ENCODE results near the gene RIOK1. TPM values are rescaled to one million over a fixed set of nuclear protein-coding genes. Genes with fewer than 3 reads are reported as not detected.

Gene RIOK1
- total RNA-seq, 1 donor from 2014 or later: 28.5 TPM

DNA sequence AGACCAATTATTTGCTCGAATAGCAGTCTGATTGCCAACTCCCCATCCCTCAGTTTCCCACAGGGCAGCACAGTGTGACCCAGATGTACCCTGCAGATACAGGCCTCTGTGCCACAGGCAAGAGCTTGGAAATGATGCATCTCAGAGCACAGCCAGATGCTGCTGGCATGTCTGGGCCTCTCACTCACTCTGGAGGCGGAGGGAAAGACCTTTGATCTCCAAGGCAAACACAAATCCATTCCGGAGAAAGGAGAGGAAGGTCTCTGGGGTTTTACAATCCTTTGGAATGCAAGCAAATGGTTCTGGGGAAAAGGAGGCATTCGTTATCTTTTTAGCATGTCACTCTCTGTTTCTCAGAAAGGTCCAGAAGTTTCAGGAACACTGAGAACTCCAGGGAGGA, 74.2 kb downstream of the RIOK1 start:
- no peak for DNase-seq (ENCODE audit: low spot score, unreplicated experiment)
- H3K27me3 Mint-ChIP-seq: no peaks in the 10 kb centered on the region
- H3K9me3 Mint-ChIP-seq (ENCODE audit: low read depth): peaks cover 3% of the 10 kb centered on the region
- H3K4me3 Mint-ChIP-seq (ENCODE audit: low read depth): peak overlapping the region; percentile 11
- TF ChIP-seq, protein P1, sequence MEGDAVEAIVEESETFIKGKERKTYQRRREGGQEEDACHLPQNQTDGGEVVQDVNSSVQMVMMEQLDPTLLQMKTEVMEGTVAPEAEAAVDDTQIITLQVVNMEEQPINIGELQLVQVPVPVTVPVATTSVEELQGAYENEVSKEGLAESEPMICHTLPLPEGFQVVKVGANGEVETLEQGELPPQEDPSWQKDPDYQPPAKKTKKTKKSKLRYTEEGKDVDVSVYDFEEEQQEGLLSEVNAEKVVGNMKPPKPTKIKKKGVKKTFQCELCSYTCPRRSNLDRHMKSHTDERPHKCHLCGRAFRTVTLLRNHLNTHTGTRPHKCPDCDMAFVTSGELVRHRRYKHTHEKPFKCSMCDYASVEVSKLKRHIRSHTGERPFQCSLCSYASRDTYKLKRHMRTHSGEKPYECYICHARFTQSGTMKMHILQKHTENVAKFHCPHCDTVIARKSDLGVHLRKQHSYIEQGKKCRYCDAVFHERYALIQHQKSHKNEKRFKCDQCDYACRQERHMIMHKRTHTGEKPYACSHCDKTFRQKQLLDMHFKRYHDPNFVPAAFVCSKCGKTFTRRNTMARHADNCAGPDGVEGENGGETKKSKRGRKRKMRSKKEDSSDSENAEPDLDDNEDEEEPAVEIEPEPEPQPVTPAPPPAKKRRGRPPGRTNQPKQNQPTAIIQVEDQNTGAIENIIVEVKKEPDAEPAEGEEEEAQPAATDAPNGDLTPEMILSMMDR (IDR thresholded peaks at IDR 0.05; ENCODE audit: unreplicated experiment): no peak
- H3K27ac Mint-ChIP-seq: peak overlapping the region; percentile 56
- peaks cover 47% of the 10 kb centered on the region for H3K4me1 Mint-ChIP-seq (ENCODE audit: low read depth)
- peaks cover 2% of the 10 kb centered on the region for H3K36me3 Mint-ChIP-seq (ENCODE audit: insufficient read depth)

DNA sequence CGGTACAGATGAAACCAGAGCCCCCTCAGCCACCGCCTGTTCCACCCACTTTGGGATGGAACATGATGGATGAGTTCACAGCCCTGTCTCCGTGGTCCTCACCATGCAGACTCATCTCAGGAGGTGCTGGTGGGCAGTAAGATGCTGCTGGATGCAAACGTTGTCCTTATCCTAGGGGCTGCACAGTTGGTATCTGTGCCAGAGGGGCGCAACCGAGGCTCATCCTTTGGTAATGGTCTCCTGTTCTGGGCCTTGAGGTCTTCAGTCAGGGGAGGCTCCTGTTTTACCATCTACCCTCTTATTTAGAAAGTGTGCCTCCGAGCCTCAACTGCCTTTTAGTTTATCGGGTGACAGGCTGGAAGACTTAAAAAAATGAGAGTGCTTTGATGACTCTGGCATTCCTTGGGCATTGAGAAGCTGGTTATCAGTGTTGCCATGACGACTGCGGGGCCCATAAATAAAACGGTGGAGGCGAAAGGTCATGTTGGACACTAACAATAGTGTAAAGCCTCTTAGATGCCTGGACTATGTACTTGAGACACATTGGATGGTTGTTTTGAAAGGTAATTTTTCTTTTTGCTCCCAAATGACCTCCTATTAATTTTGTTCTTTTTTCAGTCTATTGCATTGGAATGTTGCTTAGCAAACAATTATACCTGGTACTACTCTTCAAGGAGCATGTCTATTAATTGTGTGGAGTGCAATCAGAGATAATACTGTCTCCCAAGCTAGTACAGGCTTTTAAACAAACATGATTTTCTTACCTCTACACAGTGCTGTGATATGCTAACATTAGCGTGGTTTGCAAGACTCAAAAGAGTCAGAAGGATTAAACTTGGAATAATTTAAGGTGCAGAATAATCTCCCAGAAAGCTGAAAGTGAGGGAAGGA, 77.6 kb downstream of the RIOK1 start:
- Mint-ChIP-seq H3K27ac (peak overlapping the region; percentile 97), H3K9me3 (ENCODE audit: low read depth) (peaks cover 6% of the 10 kb centered on the region), H3K36me3 (ENCODE audit: insufficient read depth) (peaks cover 4% of the 10 kb centered on the region)

More for the DNA sequence above, 77.6 kb downstream of the RIOK1 start:
- TF ChIP-seq, protein P1 (IDR thresholded peaks at IDR 0.05; ENCODE audit: unreplicated experiment): no peak
- Mint-ChIP-seq H3K4me1 (ENCODE audit: low read depth) (peaks cover 49% of the 10 kb centered on the region), H3K4me3 (ENCODE audit: low read depth) (peak overlapping the region; percentile 42), H3K27me3 (no peaks in the 10 kb centered on the region)
- DNase-seq (ENCODE audit: low spot score, unreplicated experiment): peak; percentile 40

Other genes starting within 250 kb of the RIOK1 start
- 112 and 113 TPM in 2 replicates for gene SSR1, start 76.6 kb upstream of the RIOK1 start, total RNA-seq
- gene CAGE1, start 66 bp upstream of the RIOK1 start, total RNA-seq: not detected in 2 replicates
- 365 and 366 TPM in 2 replicates for gene DSP, start 151.9 kb downstream of the RIOK1 start, total RNA-seq
- 19.2 and 20.1 TPM in 2 replicates for gene SNRNP48, start 200.4 kb downstream of the RIOK1 start, total RNA-seq